ENCODE results near the gene RRAS.

The RRAS gene

DNA sequence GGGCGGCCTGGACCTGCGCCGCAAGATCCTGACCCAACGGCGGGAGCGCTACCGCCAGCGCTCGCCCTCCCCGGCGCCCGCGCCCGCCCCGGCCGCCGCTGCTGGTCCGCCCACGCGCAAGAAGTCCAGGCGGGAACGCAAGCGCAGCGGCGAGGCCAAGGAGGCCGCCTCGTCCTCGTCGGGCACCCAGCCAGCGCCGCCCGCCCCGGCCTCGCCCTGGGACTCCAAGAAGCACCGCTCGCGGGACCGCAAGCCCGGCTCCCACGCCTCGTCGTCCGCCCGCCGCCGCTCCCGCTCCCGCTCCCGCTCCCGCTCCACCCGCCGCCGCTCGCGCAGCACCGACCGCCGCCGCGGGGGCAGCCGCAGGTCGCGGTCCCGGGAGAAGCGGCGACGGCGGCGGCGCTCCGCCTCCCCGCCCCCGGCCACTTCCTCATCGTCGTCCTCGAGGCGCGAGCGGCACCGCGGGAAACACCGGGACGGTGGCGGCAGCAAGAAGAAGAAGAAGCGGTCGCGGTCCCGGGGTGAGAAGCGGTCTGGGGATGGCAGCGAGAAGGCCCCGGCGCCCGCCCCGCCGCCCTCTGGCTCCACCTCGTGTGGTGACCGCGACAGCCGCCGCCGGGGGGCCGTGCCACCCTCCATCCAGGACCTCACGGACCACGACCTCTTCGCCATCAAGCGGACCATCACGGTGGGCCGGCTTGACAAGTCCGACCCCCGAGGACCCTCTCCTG lies 12.0 kb upstream of the RRAS start:
- H3K9me3 ChIP-seq (ENCODE audit: control insufficient read depth, insufficient read depth, low read depth, low read length) = no peaks in the 10 kb centered on the region
- no peak overlapping the region for H3K27ac ChIP-seq (ENCODE audit: low read depth, low read length)
- no peak overlapping the region for H3K9ac ChIP-seq (ENCODE audit: low read length)
- H3K27me3 ChIP-seq (ENCODE audit: control insufficient read depth, insufficient read depth, low read length) = no peaks in the 10 kb centered on the region
- peaks cover 83% of the 10 kb centered on the region for H3K36me3 ChIP-seq (ENCODE audit: control insufficient read depth, insufficient read depth, low read length)
- no peak overlapping the region for H3K4me3 ChIP-seq (ENCODE audit: low read depth, low read length)
- peaks cover 9% of the 10 kb centered on the region for H3K4me1 ChIP-seq (ENCODE audit: control insufficient read depth, insufficient read depth, low read length)

GRCh38 chr19:49651029-49651819 lies 11.3 kb upstream of the RRAS start:
- Histone ChIP-seq H3K27me3 (ENCODE audit: control insufficient read depth, insufficient read depth, low read length) (no peaks in the 10 kb centered on the region), H3K4me1 (ENCODE audit: control insufficient read depth, insufficient read depth, low read length) (peaks cover 4% of the 10 kb centered on the region; the same call in 1 of the 2 replicates), H3K4me3 (ENCODE audit: low read depth, low read length) (no peak overlapping the region), H3K9me3 (ENCODE audit: control insufficient read depth, insufficient read depth, low read depth, low read length) (no peaks in the 10 kb centered on the region), H3K36me3 (ENCODE audit: control insufficient read depth, insufficient read depth, low read length) (peaks cover 83% of the 10 kb centered on the region), H3K27ac (ENCODE audit: low read depth, low read length) (no peak overlapping the region), H3K9ac (ENCODE audit: low read length) (no peak overlapping the region)

DNA sequence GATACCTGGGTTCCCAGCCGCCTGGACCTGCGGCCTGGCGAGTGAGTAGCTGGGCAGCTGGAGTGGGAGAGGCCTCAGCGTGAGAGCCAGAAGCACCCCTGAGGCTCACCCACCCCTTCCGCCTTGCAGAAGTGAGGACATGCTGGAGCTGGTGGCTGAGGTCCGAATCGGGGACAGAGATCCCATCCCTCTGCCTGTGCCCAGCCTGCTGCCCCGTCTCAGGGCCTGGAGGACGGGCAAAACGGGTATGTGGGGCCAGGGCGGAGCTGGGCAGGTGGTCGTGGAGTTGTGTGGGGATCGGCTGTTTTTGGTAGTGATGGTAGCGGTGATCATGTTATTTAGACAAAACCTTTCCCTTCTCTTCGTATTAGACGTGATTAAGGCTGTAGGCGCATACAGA lies 6.6 kb upstream of the RRAS start:
- Histone ChIP-seq H3K9ac (ENCODE audit: low read length) (no peak overlapping the region), H3K4me1 (ENCODE audit: control insufficient read depth, insufficient read depth, low read length) (peaks cover 8% of the 10 kb centered on the region; the same call in 1 of the 2 replicates), H3K4me3 (ENCODE audit: low read depth, low read length) (no peak overlapping the region), H3K27me3 (ENCODE audit: control insufficient read depth, insufficient read depth, low read length) (no peaks in the 10 kb centered on the region), H3K27ac (ENCODE audit: low read depth, low read length) (no peak overlapping the region), H3K36me3 (ENCODE audit: control insufficient read depth, insufficient read depth, low read length) (peaks cover 59% of the 10 kb centered on the region), H3K9me3 (ENCODE audit: control insufficient read depth, insufficient read depth, low read depth, low read length) (no peaks in the 10 kb centered on the region)

GRCh38 chr19:49645995-49646394 lies 6.1 kb upstream of the RRAS start:
- H3K27ac ChIP-seq (ENCODE audit: low read depth, low read length) = no peak overlapping the region
- H3K4me3 ChIP-seq (ENCODE audit: low read depth, low read length) = no peak overlapping the region
- no peak overlapping the region for H3K9ac ChIP-seq (ENCODE audit: low read length)
- no peaks in the 10 kb centered on the region for H3K9me3 ChIP-seq (ENCODE audit: control insufficient read depth, insufficient read depth, low read depth, low read length)
- H3K36me3 ChIP-seq (ENCODE audit: control insufficient read depth, insufficient read depth, low read length) = peaks cover 54% of the 10 kb centered on the region
- no peaks in the 10 kb centered on the region for H3K27me3 ChIP-seq (ENCODE audit: control insufficient read depth, insufficient read depth, low read length)
- H3K4me1 ChIP-seq (ENCODE audit: control insufficient read depth, insufficient read depth, low read length) = peaks cover 10% of the 10 kb centered on the region; the same call in 1 of the 2 replicates

GRCh38 chr19:49645592-49645991 lies 5.6 kb upstream of the RRAS start:
- H3K9ac ChIP-seq (ENCODE audit: low read length) = no peak overlapping the region
- H3K36me3 ChIP-seq (ENCODE audit: control insufficient read depth, insufficient read depth, low read length) = peaks cover 52% of the 10 kb centered on the region
- no peaks in the 10 kb centered on the region for H3K27me3 ChIP-seq (ENCODE audit: control insufficient read depth, insufficient read depth, low read length)
- peaks cover 13% of the 10 kb centered on the region; the same call in 1 of the 2 replicates for H3K4me1 ChIP-seq (ENCODE audit: control insufficient read depth, insufficient read depth, low read length)
- no peak overlapping the region for H3K4me3 ChIP-seq (ENCODE audit: low read depth, low read length)
- no peaks in the 10 kb centered on the region for H3K9me3 ChIP-seq (ENCODE audit: control insufficient read depth, insufficient read depth, low read depth, low read length)
- H3K27ac ChIP-seq (ENCODE audit: low read depth, low read length) = no peak overlapping the region

- no peak overlapping the region for H3K27ac ChIP-seq (ENCODE audit: low read depth, low read length)
- H3K9me3 ChIP-seq (ENCODE audit: control insufficient read depth, insufficient read depth, low read depth, low read length) = no peaks in the 10 kb centered on the region
- H3K4me3 ChIP-seq (ENCODE audit: low read depth, low read length) = peak overlapping the region; percentile 96; the same call in 1 of the 2 replicates
- peaks cover 21% of the 10 kb centered on the region for H3K4me1 ChIP-seq (ENCODE audit: control insufficient read depth, insufficient read depth, low read length)
- H3K9ac ChIP-seq (ENCODE audit: low read length) = no peak overlapping the region
- H3K36me3 ChIP-seq (ENCODE audit: control insufficient read depth, insufficient read depth, low read length) = peaks cover 35% of the 10 kb centered on the region
- H3K27me3 ChIP-seq (ENCODE audit: control insufficient read depth, insufficient read depth, low read length) = peaks cover 3% of the 10 kb centered on the region; the same call in 1 of the 2 replicates
Observed at GRCh38 chr19:49643466-49643865, 3.5 kb upstream of the RRAS start.

- Histone ChIP-seq H3K36me3 (ENCODE audit: control insufficient read depth, insufficient read depth, low read length) (peaks cover 30% of the 10 kb centered on the region), H3K4me1 (ENCODE audit: control insufficient read depth, insufficient read depth, low read length) (peaks cover 27% of the 10 kb centered on the region), H3K27ac (ENCODE audit: low read depth, low read length) (peak overlapping the region; percentile 92), H3K4me3 (ENCODE audit: low read depth, low read length) (peak overlapping the region; percentile 96), H3K9me3 (ENCODE audit: control insufficient read depth, insufficient read depth, low read depth, low read length) (no peaks in the 10 kb centered on the region), H3K27me3 (ENCODE audit: control insufficient read depth, insufficient read depth, low read length) (peaks cover 3% of the 10 kb centered on the region; the same call in 1 of the 2 replicates), H3K9ac (ENCODE audit: low read length) (peak overlapping the region; percentile 98)
Observed at GRCh38 chr19:49642492-49643035, 2.6 kb upstream of the RRAS start.

- Histone ChIP-seq H3K27me3 (ENCODE audit: control insufficient read depth, insufficient read depth, low read length) (peaks cover 3% of the 10 kb centered on the region; the same call in 1 of the 2 replicates), H3K4me1 (ENCODE audit: control insufficient read depth, insufficient read depth, low read length) (peaks cover 29% of the 10 kb centered on the region)
Observed at GRCh38 chr19:49641688-49642491, 1.9 kb upstream of the RRAS start, which contains the start of gene SCAF1. Gene SCAF1 (plus strand): TSS chr19:49642209. CDS start chr19:49645027, 2,818 bp downstream.

DNA sequence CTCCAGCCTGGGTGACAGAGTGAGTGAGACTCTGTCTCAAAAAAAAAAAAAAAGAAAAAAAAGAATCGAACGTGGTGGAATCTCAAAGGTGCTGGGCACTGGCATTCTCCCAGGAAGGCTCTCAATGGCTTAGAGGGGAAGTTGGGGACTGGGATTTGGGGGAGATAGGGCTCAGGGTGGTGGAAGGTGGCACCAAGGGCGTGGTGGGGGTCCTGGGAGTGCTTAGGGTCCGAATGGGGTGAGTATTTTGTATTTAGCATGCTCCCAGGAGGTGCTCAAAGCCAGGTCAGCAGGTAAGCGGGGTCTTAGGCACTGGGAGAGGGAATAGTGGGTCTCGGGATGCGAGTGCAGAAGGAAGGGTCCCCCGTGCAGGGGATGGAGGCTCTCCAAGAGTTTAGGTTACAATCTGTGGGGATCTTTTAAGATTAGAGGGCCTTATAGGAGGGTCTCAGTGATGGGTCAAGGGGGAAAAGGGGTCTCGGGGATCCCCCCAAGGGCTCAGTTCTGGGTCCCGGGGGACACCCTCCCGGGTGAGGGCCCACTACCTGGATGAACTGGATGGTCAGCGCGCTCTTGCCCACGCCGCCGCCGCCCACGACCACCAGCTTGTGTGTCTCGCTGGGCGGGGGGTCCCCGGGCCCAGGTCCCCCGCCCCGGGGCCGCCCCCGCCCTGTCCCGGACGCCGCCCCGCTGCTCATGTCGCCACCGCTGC lies 386 bp downstream of the RRAS start:
- Histone ChIP-seq H3K4me3 (ENCODE audit: low read depth, low read length) (peak overlapping the region; percentile 66), H3K27ac (ENCODE audit: low read depth, low read length) (no peak overlapping the region; the same call in 1 of the 2 replicates), H3K9me3 (ENCODE audit: control insufficient read depth, insufficient read depth, low read depth, low read length) (no peaks in the 10 kb centered on the region), H3K36me3 (ENCODE audit: control insufficient read depth, insufficient read depth, low read length) (no peaks in the 10 kb centered on the region), H3K4me1 (ENCODE audit: control insufficient read depth, insufficient read depth, low read length) (peaks cover 31% of the 10 kb centered on the region), H3K9ac (ENCODE audit: low read length) (peak overlapping the region; percentile 74), H3K27me3 (ENCODE audit: control insufficient read depth, insufficient read depth, low read length) (peaks cover 3% of the 10 kb centered on the region; the same call in 1 of the 2 replicates)

More at GRCh38 chr19:49641688-49642491, 1.9 kb upstream of the RRAS start, which contains the start of gene SCAF1:
- Histone ChIP-seq H3K36me3 (ENCODE audit: control insufficient read depth, insufficient read depth, low read length) (peaks cover 23% of the 10 kb centered on the region), H3K4me3 (ENCODE audit: low read depth, low read length) (peak within 1 kb of the TSS; percentile 96), H3K27ac (ENCODE audit: low read depth, low read length) (peak within 1 kb of the TSS; percentile 99), H3K9ac (ENCODE audit: low read length) (peak within 1 kb of the TSS; percentile 98), H3K9me3 (ENCODE audit: control insufficient read depth, insufficient read depth, low read depth, low read length) (no peaks in the 10 kb centered on the region)

Data from HUES6 (cell line).